ENCODE measurements around the gene CASP9. TPM values are rescaled to one million over a fixed set of nuclear protein-coding genes. Genes with fewer than 3 reads are reported as not detected.

The CASP9 gene
- total and polyA plus RNA-seq, 3 donors from 2014 or later, result 33.8 to 48.5 (median 34.8) TPM

GRCh38 chr1:15451014-15451722, 72.8 kb downstream of the CASP9 start:
- TF ChIP-seq POLR2A (IDR thresholded peaks at IDR 0.05), result no peak
- no peak for TF ChIP-seq CTCF (IDR thresholded peaks at IDR 0.05)
- WGBS, 2 donors, result 95 to 97% methylated on average over 6 of the region's 6 CpGs
- intact Hi-C loops (cut with DNase I; ENCODE audit: low total_unique reads), result no loop called here
- Histone ChIP-seq H3K4me3 (no peak overlapping the region), H3K9me3 (no peaks in the 10 kb centered on the region), H3K27me3 (no peaks in the 10 kb centered on the region), H3K36me3 (ENCODE audit: low read depth, missing control alignments) (no peaks in the 10 kb centered on the region), H3K27ac (no peak overlapping the region), H3K4me1 (no peaks in the 10 kb centered on the region)
- DNase-seq, result no peak

DNA sequence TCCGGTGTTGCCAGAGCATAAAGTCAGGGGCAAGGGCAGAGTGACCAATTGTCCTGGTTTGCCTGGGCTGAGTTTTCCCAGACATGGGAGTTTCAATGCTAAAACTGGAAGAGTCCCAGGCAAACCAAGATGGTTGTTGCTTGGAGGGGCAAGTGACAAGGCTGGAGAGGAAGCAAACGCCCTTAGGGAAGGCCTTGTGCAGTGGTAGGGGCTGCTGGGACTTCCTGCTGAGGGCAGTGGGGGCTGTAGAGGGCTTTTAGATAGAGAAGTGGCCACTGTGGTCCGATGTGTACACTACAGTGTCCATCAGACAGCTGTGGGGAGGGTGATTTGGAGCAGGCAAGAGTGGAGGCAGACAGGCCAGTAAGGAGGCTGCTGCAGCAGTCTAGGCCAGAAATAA, 74.4 kb downstream of the CASP9 start:
- WGBS, 2 donors, result 80 to 82% methylated on average over 3 of the region's 3 CpGs
- intact Hi-C loops (cut with DNase I; ENCODE audit: low total_unique reads), result no loop called here
- no peaks in the 10 kb centered on the region for H3K9me3 ChIP-seq
- H3K4me1 ChIP-seq, result peaks cover under 1% of the 10 kb centered on the region
- no peaks in the 10 kb centered on the region for H3K36me3 ChIP-seq (ENCODE audit: low read depth, missing control alignments)
- TF ChIP-seq CTCF (IDR thresholded peaks at IDR 0.05) (no peak), POLR2A (IDR thresholded peaks at IDR 0.05) (no peak)
- no peak overlapping the region for H3K27ac ChIP-seq
- no peak overlapping the region for H3K4me3 ChIP-seq
- DNase-seq, result no peak
- no peaks in the 10 kb centered on the region for H3K27me3 ChIP-seq

DNA sequence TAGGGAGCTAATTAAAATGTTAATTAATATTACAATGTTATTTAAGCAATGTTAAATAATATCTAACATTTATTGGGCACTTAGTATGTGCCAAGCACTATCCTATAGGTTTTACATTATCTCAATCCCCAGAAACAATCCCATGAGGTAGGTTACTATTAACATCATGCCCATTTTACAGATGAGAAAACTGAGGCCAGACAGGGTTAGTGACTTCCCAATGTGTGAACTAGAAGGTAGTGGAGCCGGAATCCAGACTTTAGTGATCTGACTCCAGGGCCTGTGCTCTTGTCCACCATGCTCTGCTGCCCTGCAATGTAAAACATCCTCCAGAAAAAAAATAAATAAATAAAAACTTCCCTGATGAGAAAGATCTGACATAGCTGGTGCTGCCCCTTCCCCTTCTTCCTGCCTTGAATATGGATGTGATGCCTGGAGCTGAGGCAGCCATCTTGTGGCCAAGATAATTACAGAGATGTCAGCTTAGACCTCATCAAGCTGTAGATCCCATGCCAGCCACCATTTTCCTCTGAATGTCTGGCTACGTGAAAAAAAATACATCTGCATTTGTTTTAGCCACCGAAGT, 75.0 kb downstream of the CASP9 start:
- TF ChIP-seq POLR2A (IDR thresholded peaks at IDR 0.05), result no peak
- TF ChIP-seq CTCF (IDR thresholded peaks at IDR 0.05), result no peak
- Histone ChIP-seq H3K27ac (no peak overlapping the region), H3K36me3 (ENCODE audit: low read depth, missing control alignments) (no peaks in the 10 kb centered on the region), H3K27me3 (no peaks in the 10 kb centered on the region), H3K4me3 (no peak overlapping the region), H3K4me1 (peaks cover 3% of the 10 kb centered on the region), H3K9me3 (no peaks in the 10 kb centered on the region)
- DNase-seq, result no peak
- intact Hi-C loops (cut with DNase I; ENCODE audit: low total_unique reads), result no loop called here
- 85 to 92% methylated on average over 3 of the region's 3 CpGs for WGBS, 2 donors

GRCh38 chr1:15446212-15446611, 77.8 kb downstream of the CASP9 start:
- H3K4me1 ChIP-seq, result peaks cover 3% of the 10 kb centered on the region
- no peaks in the 10 kb centered on the region for H3K9me3 ChIP-seq
- DNase-seq, result no peak
- no peaks in the 10 kb centered on the region for H3K36me3 ChIP-seq (ENCODE audit: low read depth, missing control alignments)
- H3K27me3 ChIP-seq, result no peaks in the 10 kb centered on the region
- no peak for TF ChIP-seq CTCF (IDR thresholded peaks at IDR 0.05)
- TF ChIP-seq POLR2A (IDR thresholded peaks at IDR 0.05), result no peak
- intact Hi-C loops (cut with DNase I; ENCODE audit: low total_unique reads), result no loop called here
- no peak overlapping the region for H3K4me3 ChIP-seq
- no peak overlapping the region for H3K27ac ChIP-seq
- WGBS, 2 donors, result 80 to 100% methylated on average over 2 to 4 of the region's 4 CpGs

Measured in testis (tissue), 3 donors.